Fibroblast of lung (primary cell): Measurements from ENCODE around the gene THBS1. TPM values are rescaled to one million over a fixed set of nuclear protein-coding genes. Genes with fewer than 3 reads are reported as not detected.

Source experiments
- DNase-seq, 2 donors: peaks; one replicate each; pipeline versions ENCODE4 v3.0.0 to v3.0.0-alpha.2; 2010; ENCODE audit warnings: low read depth in 2 of 2
- H2AFZ ChIP-seq: 2 replicates; pipeline ENCODE4 v1.5.1; 2012; ENCODE audit warnings: low read length, control low read depth, inconsistent platforms
- H3K27ac ChIP-seq: 2 replicates; pipeline ENCODE4 v1.5.1; 2011; ENCODE audit warnings: low read length, control low read depth; ENCODE audit not compliant: insufficient read depth
- H3K27me3 ChIP-seq: 2 replicates; pipeline ENCODE4 v1.5.1; 2011; ENCODE audit warnings: mild to moderate bottlenecking, low read length; ENCODE audit not compliant: control insufficient read depth, insufficient read depth
- H3K36me3 ChIP-seq: 2 replicates; pipeline ENCODE4 v1.5.1; 2011; ENCODE audit warnings: low read length; ENCODE audit not compliant: control insufficient read depth, insufficient read depth
- H3K4me1 ChIP-seq: 2 replicates; pipeline ENCODE4 v1.5.1; 2011; ENCODE audit warnings: low read length; ENCODE audit not compliant: control insufficient read depth, insufficient read depth; ENCODE audit errors: extremely low read depth
- H3K4me2 ChIP-seq: 2 replicates; pipeline ENCODE4 v1.5.1; 2011; ENCODE audit warnings: low read length, control low read depth; ENCODE audit not compliant: insufficient read depth; ENCODE audit errors: extremely low read depth
- H3K4me3 ChIP-seq, 4 experiments: fragments of 200-600 bp in 1 of 4; sonication (generic) in 1 of 4; replicated peaks in 1 of 4; 2 replicates each; pipeline ENCODE4 v1.5.1; 2011 to 2016; ENCODE audit warnings: low read length in 4 of 4, low read depth in 3 of 4, mild to moderate bottlenecking in 3 of 4, control low read depth in 2 of 4, inconsistent platforms in 1 of 4, mixed read lengths in 1 of 4; ENCODE audit not compliant: insufficient read depth in 1 of 4; ENCODE audit errors: control extremely low read depth in 1 of 4
- H3K79me2 ChIP-seq: 2 replicates; pipeline ENCODE4 v1.5.1; 2012; ENCODE audit warnings: mild to moderate bottlenecking, low read length, inconsistent platforms; ENCODE audit not compliant: control insufficient read depth, insufficient read depth
- H3K9ac ChIP-seq: 2 replicates; pipeline ENCODE4 v1.5.1; 2011; ENCODE audit warnings: mild to moderate bottlenecking, low read length, control low read depth; ENCODE audit not compliant: insufficient read depth
- H3K9me3 ChIP-seq: 2 replicates; pipeline ENCODE4 v1.5.1; 2012; ENCODE audit warnings: low read depth, low read length; ENCODE audit not compliant: control insufficient read depth, insufficient read depth
- H4K20me1 ChIP-seq: 2 replicates; pipeline ENCODE4 v1.5.1; 2011; ENCODE audit warnings: low read length; ENCODE audit not compliant: control insufficient read depth, insufficient read depth; ENCODE audit errors: extremely low read depth
- EZH2 ChIP-seq: IDR thresholded peaks from 2 replicates; pipeline ENCODE4 v1.5.1; 2012; ENCODE audit warnings: low read length, control low read depth, mild to moderate bottlenecking; ENCODE audit errors: missing control alignments
- polyA plus RNA-seq, 2 donors: library from polyadenylated mRNA; depleted of rRNA in 1 of 2; stranded (reverse) in 1 of 2; unstranded in 1 of 2; fragments of >200 nt; gene quantifications; 2 replicates each; pipeline ENCODE4 v1.2.1, GENCODE V29; 2011 to 2012; ENCODE audit warnings: missing spikeins in 1 of 2
- total RNA-seq: library from RNA; depleted of rRNA; stranded (reverse); fragments of >200 nt; gene quantifications from 2 replicates; pipeline ENCODE4 v1.2.1, GENCODE V29; 2014
- TF ChIP-seq, protein P1 (sequence below), 2 donors: IDR thresholded peaks in 1 of 2; conservative IDR thresholded peaks in 1 of 2; 1 replicate in 1 of 2; 2 replicates in 1 of 2; pipeline ENCODE4 v1.5.1; 2011 to 2012; ENCODE audit warnings: low read length in 2 of 2, control low read depth in 1 of 2, inconsistent platforms in 1 of 2, low read depth in 1 of 2, mild to moderate bottlenecking in 1 of 2

The THBS1 gene
- total and polyA plus RNA-seq, 2 donors (not counting 1 experiment from before 2014, with no cell fraction given) = 1,512 to 1,745 TPM

GRCh38 chr15:39554746-39555387, 26.0 kb upstream of the THBS1 start:
- Histone ChIP-seq H3K9ac (no peak overlapping the region), H3K4me2 (no peak overlapping the region), H3K4me1 (no peaks in the 10 kb centered on the region), H3K79me2 (no peaks in the 10 kb centered on the region), H3K27me3 (no peaks in the 10 kb centered on the region), H3K27ac (no peak overlapping the region), H4K20me1 (no peaks in the 10 kb centered on the region), H3K36me3 (no peaks in the 10 kb centered on the region), H3K9me3 (no peaks in the 10 kb centered on the region), H3K4me3 (no peak overlapping the region), H2AFZ (no peak overlapping the region)
- DNase-seq = peak in 1 of 2 donors; percentile 41
- TF ChIP-seq, protein P1, sequence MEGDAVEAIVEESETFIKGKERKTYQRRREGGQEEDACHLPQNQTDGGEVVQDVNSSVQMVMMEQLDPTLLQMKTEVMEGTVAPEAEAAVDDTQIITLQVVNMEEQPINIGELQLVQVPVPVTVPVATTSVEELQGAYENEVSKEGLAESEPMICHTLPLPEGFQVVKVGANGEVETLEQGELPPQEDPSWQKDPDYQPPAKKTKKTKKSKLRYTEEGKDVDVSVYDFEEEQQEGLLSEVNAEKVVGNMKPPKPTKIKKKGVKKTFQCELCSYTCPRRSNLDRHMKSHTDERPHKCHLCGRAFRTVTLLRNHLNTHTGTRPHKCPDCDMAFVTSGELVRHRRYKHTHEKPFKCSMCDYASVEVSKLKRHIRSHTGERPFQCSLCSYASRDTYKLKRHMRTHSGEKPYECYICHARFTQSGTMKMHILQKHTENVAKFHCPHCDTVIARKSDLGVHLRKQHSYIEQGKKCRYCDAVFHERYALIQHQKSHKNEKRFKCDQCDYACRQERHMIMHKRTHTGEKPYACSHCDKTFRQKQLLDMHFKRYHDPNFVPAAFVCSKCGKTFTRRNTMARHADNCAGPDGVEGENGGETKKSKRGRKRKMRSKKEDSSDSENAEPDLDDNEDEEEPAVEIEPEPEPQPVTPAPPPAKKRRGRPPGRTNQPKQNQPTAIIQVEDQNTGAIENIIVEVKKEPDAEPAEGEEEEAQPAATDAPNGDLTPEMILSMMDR (conservative IDR thresholded peaks at IDR 0.05 in 1 of 2, IDR thresholded peaks at IDR 0.05 in 1 of 2; ENCODE audit: low read depth in 1 of 2, low read length in 2 of 2) = no peak
- TF ChIP-seq EZH2 = no peak

GRCh38 chr15:39555885-39556284, 25.0 kb upstream of the THBS1 start:
- Histone ChIP-seq H3K36me3 (no peaks in the 10 kb centered on the region), H2AFZ (no peak overlapping the region), H3K27ac (no peak overlapping the region), H4K20me1 (no peaks in the 10 kb centered on the region), H3K4me2 (no peak overlapping the region), H3K79me2 (no peaks in the 10 kb centered on the region), H3K27me3 (no peaks in the 10 kb centered on the region), H3K9me3 (no peaks in the 10 kb centered on the region), H3K9ac (no peak overlapping the region), H3K4me1 (no peaks in the 10 kb centered on the region), H3K4me3 (no peak overlapping the region)
- DNase-seq = peak; percentile 15 to 37
- TF ChIP-seq EZH2 = no peak
- TF ChIP-seq, protein P1 (conservative IDR thresholded peaks at IDR 0.05 in 1 of 2, IDR thresholded peaks at IDR 0.05 in 1 of 2; ENCODE audit: low read depth in 1 of 2, low read length in 2 of 2) = no peak

DNA sequence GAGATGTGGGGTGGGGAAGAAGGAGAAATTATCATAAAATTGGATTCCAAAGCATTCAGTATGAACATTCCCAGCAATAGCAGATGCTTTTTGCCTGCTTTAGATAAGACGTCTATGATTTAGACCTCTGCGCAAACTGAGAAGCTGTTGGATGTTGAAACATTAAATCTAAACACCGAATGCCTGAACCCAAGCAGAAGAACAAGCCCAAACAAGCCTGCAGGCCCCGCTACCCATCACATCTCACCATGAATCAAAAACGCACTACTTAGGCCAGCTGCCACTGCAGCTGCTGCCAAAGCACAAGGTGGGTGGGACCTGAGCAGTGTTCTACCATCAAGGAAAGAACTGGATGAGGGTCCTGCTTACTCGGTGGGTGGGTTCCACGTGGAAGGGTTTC, 24.4 kb upstream of the THBS1 start:
- Histone ChIP-seq H3K36me3 (no peaks in the 10 kb centered on the region), H3K79me2 (no peaks in the 10 kb centered on the region), H3K9me3 (no peaks in the 10 kb centered on the region), H2AFZ (no peak overlapping the region), H3K9ac (no peak overlapping the region), H4K20me1 (no peaks in the 10 kb centered on the region), H3K27me3 (no peaks in the 10 kb centered on the region), H3K27ac (no peak overlapping the region), H3K4me3 (no peak overlapping the region), H3K4me2 (no peak overlapping the region), H3K4me1 (no peaks in the 10 kb centered on the region)
- TF ChIP-seq, protein P1 (conservative IDR thresholded peaks at IDR 0.05 in 1 of 2, IDR thresholded peaks at IDR 0.05 in 1 of 2; ENCODE audit: low read depth in 1 of 2, low read length in 2 of 2) = no peak
- no peak for TF ChIP-seq EZH2
- peak in 1 of 2 donors; percentile 88 for DNase-seq
